Type B pancreatic cell (in vitro differentiated cells): Measurements from ENCODE around the gene LRRC40. TPM values are rescaled to one million over a fixed set of nuclear protein-coding genes. Genes with fewer than 3 reads are reported as not detected.

Experiments
- DNase-seq: peaks from one replicate; pipeline ENCODE4 v3.0.0; 2021; ENCODE audit warnings: mixed read lengths; ENCODE audit not compliant: unreplicated experiment; ENCODE audit errors: extremely low spot score
- H3K27ac Mint-ChIP-seq: 2 replicates; pipeline ENCODE4 v1.8.0; 2021; ENCODE audit warnings: mild to moderate bottlenecking, mixed read lengths
- H3K27me3 Mint-ChIP-seq: 2 replicates; pipeline ENCODE4 v1.8.0; 2021; ENCODE audit warnings: mixed read lengths
- H3K36me3 Mint-ChIP-seq: 2 replicates; pipeline ENCODE4 v1.8.0; 2021; ENCODE audit warnings: mixed read lengths
- H3K4me1 Mint-ChIP-seq: one replicate; pipeline ENCODE4 v1.8.0; 2021; ENCODE audit warnings: mixed read lengths; ENCODE audit not compliant: unreplicated experiment
- H3K4me3 Mint-ChIP-seq: 2 replicates; pipeline ENCODE4 v1.8.0; 2021; ENCODE audit warnings: mild to moderate bottlenecking, mixed read lengths
- H3K9me3 Mint-ChIP-seq: 2 replicates; pipeline ENCODE4 v1.8.0; 2021; ENCODE audit warnings: mixed read lengths
- total RNA-seq: library from RNA; stranded (reverse); gene quantifications from 2 replicates; pipeline ENCODE4 v1.2.1, GENCODE V29; 2021; ENCODE audit warnings: low replicate concordance
- TF ChIP-seq, protein P1 (sequence below): fragments of 200-600 bp; sonication (generic); conservative IDR thresholded peaks from 2 replicates; pipeline ENCODE4 v1.5.0; 2021; ENCODE audit warnings: antibody characterized with exemption, mild to moderate bottlenecking

The LRRC40 gene
- total RNA-seq, 1 donor from 2014 or later: 18.9 TPM

DNA sequence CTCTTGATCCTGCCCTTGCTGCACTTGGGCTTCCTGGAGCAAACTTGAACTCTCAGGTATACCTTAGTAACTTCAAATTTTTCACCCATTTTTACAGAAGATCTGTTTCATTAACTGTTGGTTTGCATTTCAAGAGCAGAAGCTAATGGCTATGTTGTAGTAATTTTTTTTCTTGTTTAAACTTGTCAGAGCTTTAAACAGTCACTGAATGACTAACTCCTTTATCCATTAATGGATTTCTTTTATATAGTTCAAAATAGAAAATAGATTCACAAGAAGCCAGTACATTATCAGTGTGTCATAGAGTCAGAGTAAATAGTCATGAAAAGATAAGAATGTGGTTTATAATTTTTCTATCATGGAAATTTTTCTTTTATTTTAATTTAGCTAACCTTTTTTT is 29.4 kb upstream of the LRRC40 start:
- Mint-ChIP-seq H3K9me3 (no peaks in the 10 kb centered on the region), H3K4me1 (no peaks in the 10 kb centered on the region), H3K27me3 (no peaks in the 10 kb centered on the region), H3K36me3 (peaks cover 39% of the 10 kb centered on the region), H3K27ac (no peak overlapping the region), H3K4me3 (no peak overlapping the region)
- TF ChIP-seq, protein P1, sequence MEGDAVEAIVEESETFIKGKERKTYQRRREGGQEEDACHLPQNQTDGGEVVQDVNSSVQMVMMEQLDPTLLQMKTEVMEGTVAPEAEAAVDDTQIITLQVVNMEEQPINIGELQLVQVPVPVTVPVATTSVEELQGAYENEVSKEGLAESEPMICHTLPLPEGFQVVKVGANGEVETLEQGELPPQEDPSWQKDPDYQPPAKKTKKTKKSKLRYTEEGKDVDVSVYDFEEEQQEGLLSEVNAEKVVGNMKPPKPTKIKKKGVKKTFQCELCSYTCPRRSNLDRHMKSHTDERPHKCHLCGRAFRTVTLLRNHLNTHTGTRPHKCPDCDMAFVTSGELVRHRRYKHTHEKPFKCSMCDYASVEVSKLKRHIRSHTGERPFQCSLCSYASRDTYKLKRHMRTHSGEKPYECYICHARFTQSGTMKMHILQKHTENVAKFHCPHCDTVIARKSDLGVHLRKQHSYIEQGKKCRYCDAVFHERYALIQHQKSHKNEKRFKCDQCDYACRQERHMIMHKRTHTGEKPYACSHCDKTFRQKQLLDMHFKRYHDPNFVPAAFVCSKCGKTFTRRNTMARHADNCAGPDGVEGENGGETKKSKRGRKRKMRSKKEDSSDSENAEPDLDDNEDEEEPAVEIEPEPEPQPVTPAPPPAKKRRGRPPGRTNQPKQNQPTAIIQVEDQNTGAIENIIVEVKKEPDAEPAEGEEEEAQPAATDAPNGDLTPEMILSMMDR: no peak
- no peak for DNase-seq

GRCh38 chr1:70231475-70231874 is 26.1 kb upstream of the LRRC40 start:
- H3K9me3 Mint-ChIP-seq: no peaks in the 10 kb centered on the region
- H3K27me3 Mint-ChIP-seq: no peaks in the 10 kb centered on the region
- H3K4me1 Mint-ChIP-seq: peaks cover 8% of the 10 kb centered on the region
- H3K27ac Mint-ChIP-seq: no peak overlapping the region
- peaks cover 32% of the 10 kb centered on the region for H3K36me3 Mint-ChIP-seq
- no peak overlapping the region for H3K4me3 Mint-ChIP-seq
- TF ChIP-seq, protein P1: no peak
- no peak for DNase-seq

GRCh38 chr1:70228670-70229069 is 23.3 kb upstream of the LRRC40 start:
- Mint-ChIP-seq H3K4me3 (no peak overlapping the region), H3K9me3 (no peaks in the 10 kb centered on the region), H3K27ac (no peak overlapping the region), H3K27me3 (no peaks in the 10 kb centered on the region), H3K4me1 (peaks cover 19% of the 10 kb centered on the region), H3K36me3 (peaks cover 28% of the 10 kb centered on the region)
- DNase-seq: no peak
- TF ChIP-seq, protein P1: no peak

GRCh38 chr1:70227439-70227838 is 22.1 kb upstream of the LRRC40 start:
- no peaks in the 10 kb centered on the region for H3K27me3 Mint-ChIP-seq
- peaks cover 25% of the 10 kb centered on the region for H3K36me3 Mint-ChIP-seq
- no peak overlapping the region for H3K4me3 Mint-ChIP-seq
- TF ChIP-seq, protein P1: no peak
- DNase-seq: no peak
- H3K4me1 Mint-ChIP-seq: peaks cover 30% of the 10 kb centered on the region
- no peak overlapping the region for H3K27ac Mint-ChIP-seq
- no peaks in the 10 kb centered on the region for H3K9me3 Mint-ChIP-seq

DNA sequence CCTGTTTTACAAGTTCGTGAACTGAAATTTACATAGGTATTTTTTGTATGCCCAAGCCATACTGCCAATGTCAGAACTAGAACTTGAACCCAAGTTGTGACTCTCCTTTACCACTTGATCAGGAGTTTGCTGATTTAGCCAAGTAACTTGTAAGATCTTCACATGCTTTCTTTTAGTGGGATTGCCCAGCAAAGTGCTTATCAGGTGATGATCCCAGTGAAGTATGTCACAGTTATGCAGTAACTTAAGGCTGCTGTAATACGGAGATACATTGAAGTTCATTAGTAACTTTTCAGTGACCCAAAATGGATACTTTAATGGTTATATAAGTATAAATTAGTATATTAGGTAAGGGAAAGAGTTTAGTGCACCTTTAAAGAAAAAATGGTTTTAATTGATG is 19.6 kb upstream of the LRRC40 start:
- Mint-ChIP-seq H3K27me3 (no peaks in the 10 kb centered on the region), H3K4me1 (peaks cover 30% of the 10 kb centered on the region), H3K9me3 (no peaks in the 10 kb centered on the region), H3K4me3 (peak overlapping the region; percentile 34), H3K27ac (peak overlapping the region; percentile 19), H3K36me3 (peaks cover 16% of the 10 kb centered on the region)
- TF ChIP-seq, protein P1: no peak
- no peak for DNase-seq

GRCh38 chr1:70222716-70223235 is 17.4 kb upstream of the LRRC40 start:
- Mint-ChIP-seq H3K4me1 (peaks cover 30% of the 10 kb centered on the region), H3K4me3 (peak overlapping the region; percentile 87), H3K9me3 (no peaks in the 10 kb centered on the region), H3K27me3 (no peaks in the 10 kb centered on the region), H3K36me3 (peaks cover 13% of the 10 kb centered on the region), H3K27ac (peak overlapping the region; percentile 93)
- DNase-seq: no peak
- TF ChIP-seq, protein P1: no peak
